HepG2 (cell line): Measurements from ENCODE around the gene ITPRIP. TPM values are rescaled to one million over a fixed set of nuclear protein-coding genes. Genes with fewer than 3 reads are reported as not detected.

ENCODE experiments used
- ATAC-seq: fragments of 200-7000 bp; cut with Tn5 transposase; 3 replicates; pipeline ENCODE4 v1.9.1; 2020; ENCODE audit warnings: mild to moderate bottlenecking, moderate library complexity
- BruUV-seq: library from RNA; stranded (reverse); fragments of 400-500 nt; replicated peaks from 2 replicates; lab custom pipeline; 2021; lab: Mats Ljungman, UMichigan
- CTCF ChIA-PET: fragments of 300-600 bp; formaldehyde crosslinking; extraction: SDS; loops from one replicate; lab custom pipeline; 2021; ENCODE audit warnings: low total read pairs, inconsistent platforms, low intra/inter-chr PET ratio; lab: Yijun Ruan, JAX
- POLR2A ChIA-PET: fragments of 350-600 bp; sonication (Branson Sonifier 250); formaldehyde crosslinking; loops from one replicate; lab custom pipeline; 2020; ENCODE audit warnings: antibody characterized with exemption, inconsistent platforms; lab: Yijun Ruan, JAX
- DNase-seq: peaks from one replicate; pipeline ENCODE4 v3.0.0-alpha.2; 2015; ENCODE audit warnings: low spot score
- FAIRE-seq: peaks from 3 replicates; lab custom pipeline; 2011; peaks lifted over from hg19 to GRCh38; lab: Jason Lieb, UNC
- H2AFZ ChIP-seq: one replicate; pipeline ENCODE4 v1.6.1; 2011; ENCODE audit warnings: low read length, inconsistent platforms
- H3K27ac ChIP-seq: fragments of 300-600 bp; 3 replicates; pipeline ENCODE4 v1.8.0; 2011; ENCODE audit warnings: mixed run types, mild to moderate bottlenecking, mixed read lengths, low read length, inconsistent platforms; ENCODE audit not compliant: insufficient read depth; ENCODE audit errors: extremely low read length
- H3K27me3 ChIP-seq, 2 experiments: fragments of 200-600 bp in 1 of 2; 2 replicates in 1 of 2; 3 replicates in 1 of 2; pipeline versions ENCODE4 v1.6.0 to v1.8.0; 2011; ENCODE audit warnings: low read length in 2 of 2, mild to moderate bottlenecking in 2 of 2, moderate library complexity in 2 of 2, inconsistent platforms in 1 of 2; ENCODE audit not compliant: insufficient read depth in 2 of 2, control insufficient read depth in 1 of 2
- H3K36me3 ChIP-seq, 2 experiments: fragments of 200-600 bp in 1 of 2; replicated peaks in 1 of 2; 2 replicates in 1 of 2; 3 replicates in 1 of 2; pipeline versions ENCODE4 v1.5.1 to v1.8.0; 2011; ENCODE audit warnings: low read length in 2 of 2, inconsistent platforms in 1 of 2; ENCODE audit not compliant: insufficient read depth in 2 of 2, control insufficient read depth in 1 of 2
- H3K4me1 ChIP-seq: 2 replicates; pipeline ENCODE4 v1.5.1; 2012; ENCODE audit warnings: low read length, inconsistent platforms; ENCODE audit not compliant: insufficient read depth
- H3K4me2 ChIP-seq: 2 replicates; pipeline ENCODE4 v1.6.0; 2011; ENCODE audit warnings: low read depth, low read length, inconsistent platforms
- H3K4me3 ChIP-seq, 3 experiments: fragments of 200-600 bp in 1 of 3; sonication (generic), shearing (Covaris generic) in 1 of 3; replicated peaks in 1 of 3; 2 replicates each; pipeline ENCODE4 v1.5.1; 2011 to 2016; ENCODE audit warnings: low read length in 3 of 3, inconsistent platforms in 2 of 3, low read depth in 2 of 3, mild to moderate bottlenecking in 2 of 3, control low read depth in 1 of 3, mixed read lengths in 1 of 3; ENCODE audit not compliant: insufficient read depth in 1 of 3
- H3K79me2 ChIP-seq: one replicate; pipeline ENCODE4 v1.6.1; 2011; ENCODE audit warnings: low read length, inconsistent platforms; ENCODE audit not compliant: insufficient read depth
- H3K9ac ChIP-seq: 2 replicates; pipeline ENCODE4 v1.6.0; 2011; ENCODE audit warnings: mild to moderate bottlenecking, low read depth, low read length, inconsistent platforms; ENCODE audit not compliant: insufficient read depth
- H3K9me3 ChIP-seq: 2 replicates; pipeline ENCODE4 v1.5.1; 2012; ENCODE audit warnings: mild to moderate bottlenecking, low read length
- H4K20me1 ChIP-seq: 2 replicates; pipeline ENCODE4 v1.6.0; 2011; ENCODE audit warnings: inconsistent platforms, mild to moderate bottlenecking, low read length, moderate library complexity; ENCODE audit not compliant: insufficient read depth
- ATAD3A ChIP-seq: sonication (generic); formaldehyde crosslinking; IDR thresholded peaks from 2 replicates; pipeline ENCODE4 v1.4.0; 2020; ENCODE audit warnings: missing genetic modification reagents
- BRD4 ChIP-seq: sonication (generic); formaldehyde crosslinking; IDR thresholded peaks from 2 replicates; pipeline ENCODE4 v1.4.0; 2020; ENCODE audit warnings: missing genetic modification reagents
- FOSL1 ChIP-seq: sonication (generic); formaldehyde crosslinking; IDR thresholded peaks from 2 replicates; pipeline ENCODE4 v1.9.0; 2021; ENCODE audit warnings: missing genetic modification reagents, borderline replicate concordance
- GTF2F1 ChIP-seq: fragments of 150-350 bp; IDR thresholded peaks from 2 replicates; pipeline ENCODE4 v1.6.1; 2014; ENCODE audit warnings: low read length
- HCFC1 ChIP-seq: fragments of 150-350 bp; IDR thresholded peaks from 2 replicates; pipeline ENCODE4 v1.6.1; 2014; ENCODE audit warnings: low read depth, low read length
- KDM5B ChIP-seq: sonication (generic); formaldehyde crosslinking; IDR thresholded peaks from 2 replicates; pipeline ENCODE4 v1.4.0; 2020; ENCODE audit warnings: missing genetic modification reagents, mild to moderate bottlenecking, borderline replicate concordance
- MTF1 ChIP-seq: sonication (generic); formaldehyde crosslinking; IDR thresholded peaks from 2 replicates; pipeline ENCODE4 v1.5.0; 2020; ENCODE audit warnings: missing genetic modification reagents
- SP1 ChIP-seq, 2 experiments: fragments of 450-650 bp in 1 of 2; sonication (generic) in 1 of 2; formaldehyde crosslinking in 1 of 2; IDR thresholded peaks; 2 replicates each; pipeline versions ENCODE4 v1.4.0 to v1.6.1; 2016 to 2020; ENCODE audit warnings: missing genetic modification reagents in 1 of 2
- TOE1 ChIP-seq: sonication (generic); formaldehyde crosslinking; IDR thresholded peaks from 2 replicates; pipeline ENCODE4 v1.4.0; 2020; ENCODE audit warnings: mild to moderate bottlenecking, missing genetic modification reagents
- ZBTB2 ChIP-seq: sonication (generic); formaldehyde crosslinking; IDR thresholded peaks from 2 replicates; pipeline ENCODE4 v1.8.0; 2022; ENCODE audit warnings: low read depth, missing genetic modification reagents
- ZEB1 ChIP-seq: IDR thresholded peaks from 2 replicates; pipeline ENCODE4 v1.6.1; 2012; ENCODE audit warnings: mild to moderate bottlenecking, low read depth, inconsistent platforms; ENCODE audit not compliant: insufficient replicate concordance
- ZMYM3 ChIP-seq: sonication (generic); formaldehyde crosslinking; IDR thresholded peaks from 2 replicates; pipeline ENCODE4 v1.5.1; 2020; ENCODE audit warnings: mild to moderate bottlenecking, missing genetic modification reagents
- ZNF33B ChIP-seq: sonication (generic); formaldehyde crosslinking; IDR thresholded peaks from 2 replicates; pipeline ENCODE4 v1.5.1; 2020; ENCODE audit warnings: mild to moderate bottlenecking, missing genetic modification reagents
- ZNF546 ChIP-seq: sonication (generic); formaldehyde crosslinking; conservative IDR thresholded peaks from 2 replicates; pipeline ENCODE4 v1.8.1; 2023; ENCODE audit warnings: mild to moderate bottlenecking, missing genetic modification reagents
- ZNF784 ChIP-seq: sonication (generic); formaldehyde crosslinking; IDR thresholded peaks from 2 replicates; pipeline ENCODE4 v1.5.1; 2020; ENCODE audit warnings: missing genetic modification reagents, mild to moderate bottlenecking, borderline replicate concordance
- WGBS: methylation state at CpG from one replicate; pipeline ENCODE4 v1.1.6; 2017; ENCODE audit warnings: low lambda C conversion rate; 5-methylcytosine and 5-hydroxymethylcytosine counted together
- in situ Hi-C: cut with HindIII; loops from 2 replicates; pipeline ENCODE4 v1.10.0; 2017; ENCODE audit warnings: low pct_unique_long_range_greater_than_20kb; ENCODE audit not compliant: extremely low pct_ligation_motif_present
- intact Hi-C: fragments of 100-400 bp; cut with micrococcal nuclease; formaldehyde crosslinking; loops from one replicate; pipeline ENCODE4 v1.10.0; 2022; ENCODE audit not compliant: unreplicated experiment
- polyA plus RNA-seq, 8 experiments: library from polyadenylated mRNA; depleted of rRNA in 3 of 8; stranded (reverse) in 7 of 8; unstranded in 1 of 8; fragments of >200 nt; fragmentation: Illumina TruSeq in 4 of 8; extraction: Trizol in 4 of 8; gene quantifications; 2 replicates each; pipeline versions ENCODE4 v1.2.1 to v1.2.3, GENCODE V29; 2011 to 2016; ENCODE audit warnings: low read depth in 4 of 8, missing spikeins in 1 of 8, mixed read lengths in 1 of 8; ENCODE audit not compliant: insufficient read depth in 1 of 8
- total RNA-seq, 5 experiments: library from RNA; depleted of rRNA; stranded (reverse); fragments of >200 nt; fragmentation: Illumina TruSeq; extraction: Trizol; gene quantifications; 2 replicates each; pipeline ENCODE4 v1.2.3, GENCODE V29; 2016; ENCODE audit warnings: low read depth in 1 of 5
- TF ChIP-seq, protein P1 (sequence below): sonication (generic); formaldehyde crosslinking; IDR thresholded peaks from 2 replicates; pipeline ENCODE4 v1.5.0; 2020; ENCODE audit warnings: missing genetic modification reagents
- TF ChIP-seq, protein P2 (sequence below): sonication (generic); formaldehyde crosslinking; IDR thresholded peaks from 2 replicates; pipeline ENCODE4 v1.4.0; 2020; ENCODE audit warnings: missing genetic modification reagents, borderline replicate concordance
- TF ChIP-seq, protein P3 (sequence below): sonication (generic); formaldehyde crosslinking; IDR thresholded peaks from 2 replicates; pipeline ENCODE4 v1.8.0; 2022; ENCODE audit warnings: missing genetic modification reagents, mild to moderate bottlenecking, inconsistent platforms, borderline replicate concordance
- TF ChIP-seq, protein P4 (sequence below): sonication (generic); formaldehyde crosslinking; IDR thresholded peaks from 2 replicates; pipeline ENCODE4 v1.5.0; 2020; ENCODE audit warnings: missing genetic modification reagents

The ITPRIP gene
- total and polyA plus RNA-seq, 2 of the 13 experiments (the other 11 are each of a cell fraction or from before 2014, with no cell fraction given) = 1.00 to 2.8 TPM

DNA sequence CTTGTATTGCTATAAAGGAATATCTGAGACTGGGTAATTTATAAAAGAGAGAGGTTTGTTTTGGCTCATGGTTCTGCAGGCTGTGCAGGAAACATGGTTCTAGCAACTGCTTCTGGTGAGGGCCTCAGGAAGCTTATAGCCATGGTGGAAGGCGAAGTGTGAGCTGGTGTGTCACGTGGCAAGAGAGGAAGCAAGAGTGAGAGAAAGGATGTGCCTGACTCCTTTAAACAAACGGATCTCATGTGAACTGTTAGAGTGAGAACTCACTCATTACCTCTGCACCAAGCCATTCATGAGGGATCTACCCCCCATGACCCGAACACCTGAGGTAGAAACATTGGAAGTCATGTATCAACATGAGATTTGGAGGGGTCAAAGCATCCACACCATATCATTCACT lies 7.7 kb upstream of the ITPRIP start:
- BruUV-seq = no TSS peak
- no peak for ATAC-seq
- Histone ChIP-seq H2AFZ (no peak overlapping the region), H3K9me3 (no peaks in the 10 kb centered on the region), H3K27me3 (peaks cover 0 to 4% of the 10 kb centered on the region in 2 experiments; a peak in 3 of 5 replicates), H3K4me1 (peaks cover 42% of the 10 kb centered on the region), H3K9ac (no peak overlapping the region), H4K20me1 (no peaks in the 10 kb centered on the region), H3K79me2 (no peaks in the 10 kb centered on the region), H3K4me3 (no peak overlapping the region), H3K36me3 (no peaks in the 10 kb centered on the region), H3K4me2 (no peak overlapping the region), H3K27ac (no peak overlapping the region)
- ChIA-PET POLR2A (no interaction called here), CTCF (no interaction called here)
- DNase-seq = no peak
- TF ChIP-seq GTF2F1 = no peak
- no peak for TF ChIP-seq MTF1 (CRISPR knock-in tag)
- no peak for TF ChIP-seq ZNF546 (CRISPR knock-in tag)
- TF ChIP-seq ZNF784 (CRISPR knock-in tag) = no peak
- no peak for TF ChIP-seq HCFC1
- TF ChIP-seq, protein P1, sequence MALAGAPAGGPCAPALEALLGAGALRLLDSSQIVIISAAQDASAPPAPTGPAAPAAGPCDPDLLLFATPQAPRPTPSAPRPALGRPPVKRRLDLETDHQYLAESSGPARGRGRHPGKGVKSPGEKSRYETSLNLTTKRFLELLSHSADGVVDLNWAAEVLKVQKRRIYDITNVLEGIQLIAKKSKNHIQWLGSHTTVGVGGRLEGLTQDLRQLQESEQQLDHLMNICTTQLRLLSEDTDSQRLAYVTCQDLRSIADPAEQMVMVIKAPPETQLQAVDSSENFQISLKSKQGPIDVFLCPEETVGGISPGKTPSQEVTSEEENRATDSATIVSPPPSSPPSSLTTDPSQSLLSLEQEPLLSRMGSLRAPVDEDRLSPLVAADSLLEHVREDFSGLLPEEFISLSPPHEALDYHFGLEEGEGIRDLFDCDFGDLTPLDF (CRISPR knock-in tag) = no peak
- no peak for TF ChIP-seq ZNF33B (CRISPR knock-in tag)
- TF ChIP-seq ZMYM3 (CRISPR knock-in tag) = no peak
- no peak for TF ChIP-seq KDM5B (CRISPR knock-in tag)
- TF ChIP-seq, protein P2, sequence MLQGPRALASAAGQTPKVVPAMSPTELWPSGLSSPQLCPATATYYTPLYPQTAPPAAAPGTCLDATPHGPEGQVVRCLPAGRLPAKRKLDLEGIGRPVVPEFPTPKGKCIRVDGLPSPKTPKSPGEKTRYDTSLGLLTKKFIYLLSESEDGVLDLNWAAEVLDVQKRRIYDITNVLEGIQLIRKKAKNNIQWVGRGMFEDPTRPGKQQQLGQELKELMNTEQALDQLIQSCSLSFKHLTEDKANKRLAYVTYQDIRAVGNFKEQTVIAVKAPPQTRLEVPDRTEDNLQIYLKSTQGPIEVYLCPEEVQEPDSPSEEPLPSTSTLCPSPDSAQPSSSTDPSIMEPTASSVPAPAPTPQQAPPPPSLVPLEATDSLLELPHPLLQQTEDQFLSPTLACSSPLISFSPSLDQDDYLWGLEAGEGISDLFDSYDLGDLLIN = no peak
- no peak for TF ChIP-seq FOSL1
- no peak for TF ChIP-seq BRD4
- no peak for TF ChIP-seq ZBTB2
- TF ChIP-seq ATAD3A (CRISPR knock-in tag) = no peak
- TF ChIP-seq TOE1 (CRISPR knock-in tag) = no peak
- TF ChIP-seq, protein P3, sequence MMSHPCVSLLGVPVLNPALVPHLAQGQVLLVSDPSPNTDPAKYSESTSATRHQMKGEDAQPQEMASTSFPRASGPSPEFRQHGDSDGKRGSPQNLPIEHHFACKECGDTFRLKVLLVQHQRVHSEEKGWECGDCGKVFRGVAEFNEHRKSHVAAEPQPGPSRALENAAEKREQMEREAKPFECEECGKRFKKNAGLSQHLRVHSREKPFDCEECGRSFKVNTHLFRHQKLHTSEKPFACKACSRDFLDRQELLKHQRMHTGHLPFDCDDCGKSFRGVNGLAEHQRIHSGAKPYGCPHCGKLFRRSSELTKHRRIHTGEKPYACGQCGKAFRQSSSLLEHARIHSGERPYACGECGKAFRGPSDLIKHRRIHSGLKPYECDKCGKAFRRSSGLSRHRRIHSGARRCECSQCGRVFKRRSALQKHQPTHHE (CRISPR knock-in tag) = no peak
- no peak for TF ChIP-seq SP1 (IDR thresholded peaks at IDR 0.05)
- no peak for TF ChIP-seq SP1 (CRISPR knock-in tag; IDR thresholded peaks at IDR 0.05)
- TF ChIP-seq, protein P4, sequence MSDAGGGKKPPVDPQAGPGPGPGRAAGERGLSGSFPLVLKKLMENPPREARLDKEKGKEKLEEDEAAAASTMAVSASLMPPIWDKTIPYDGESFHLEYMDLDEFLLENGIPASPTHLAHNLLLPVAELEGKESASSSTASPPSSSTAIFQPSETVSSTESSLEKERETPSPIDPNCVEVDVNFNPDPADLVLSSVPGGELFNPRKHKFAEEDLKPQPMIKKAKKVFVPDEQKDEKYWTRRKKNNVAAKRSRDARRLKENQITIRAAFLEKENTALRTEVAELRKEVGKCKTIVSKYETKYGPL (CRISPR knock-in tag) = no peak
- no peak for TF ChIP-seq ZEB1
- intact Hi-C loops = loop anchor here (5.0 kb wide), 1 partner anchor 224 kb away; the partner anchor contains the start of gene SFR1
- WGBS = 10% methylated on average over 4 of the region's 4 CpGs
- no peak for FAIRE-seq
- in situ Hi-C loops = loop anchor here (5.0 kb wide), 1 partner anchor 44 kb away; no protein-coding TSS in a partner anchor
